Erythroblast (primary cell): Measurements from ENCODE around the gene EN2.

Source experiments
- GATA1 ChIP-seq: IDR thresholded peaks from 2 replicates; pipeline ENCODE4 v1.6.1; 2011; ENCODE audit warnings: low read depth, mild to moderate bottlenecking, control low read depth, low read length, moderate library complexity
- POLR2A ChIP-seq: IDR thresholded peaks from 2 replicates; pipeline ENCODE4 v1.6.1; 2011; ENCODE audit warnings: mild to moderate bottlenecking, low read length

DNA sequence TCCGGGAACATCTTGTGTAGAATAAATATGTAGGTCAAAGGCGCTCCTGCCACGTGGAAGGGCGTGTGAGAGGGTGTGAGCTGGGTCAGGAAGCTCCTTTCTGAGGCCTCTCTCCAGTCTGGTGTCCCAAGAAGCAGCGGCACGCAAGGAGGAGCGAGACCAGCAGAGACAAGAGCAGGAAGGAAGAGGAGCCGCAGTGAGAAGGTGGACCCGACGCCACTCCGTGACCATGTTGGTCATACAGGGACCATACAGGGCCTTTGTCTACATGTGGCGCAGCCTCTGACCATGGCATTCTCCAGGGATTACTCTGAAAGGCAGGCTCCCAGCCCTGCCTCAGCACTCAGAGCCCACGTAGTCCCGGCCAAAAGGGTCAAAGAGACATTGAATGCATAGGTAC, 26.2 kb upstream of the EN2 start:
- TF ChIP-seq POLR2A (no peak), GATA1 (no peak)
